ENCODE results near the gene RMDN3.

DNA sequence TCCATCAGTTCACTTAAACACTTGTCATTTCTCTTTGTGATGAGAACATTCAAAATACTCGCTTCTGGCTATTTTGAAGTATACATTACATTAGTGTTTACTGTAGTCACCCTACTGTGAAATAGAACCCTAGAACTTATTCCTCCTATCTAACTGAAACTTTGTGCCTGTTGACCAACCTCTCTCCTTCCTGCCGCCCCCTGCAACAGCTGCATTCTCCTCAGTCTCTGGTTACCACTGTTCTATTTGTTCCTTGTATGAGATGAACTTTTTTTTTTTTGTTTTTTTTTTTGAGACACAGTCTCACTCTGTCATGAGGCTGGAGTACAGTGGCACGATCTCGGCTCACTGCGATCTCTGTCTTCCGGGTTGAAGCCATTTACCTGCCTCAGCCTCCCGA, 57.1 kb downstream of the RMDN3 start:
- TF ChIP-seq, protein P1, sequence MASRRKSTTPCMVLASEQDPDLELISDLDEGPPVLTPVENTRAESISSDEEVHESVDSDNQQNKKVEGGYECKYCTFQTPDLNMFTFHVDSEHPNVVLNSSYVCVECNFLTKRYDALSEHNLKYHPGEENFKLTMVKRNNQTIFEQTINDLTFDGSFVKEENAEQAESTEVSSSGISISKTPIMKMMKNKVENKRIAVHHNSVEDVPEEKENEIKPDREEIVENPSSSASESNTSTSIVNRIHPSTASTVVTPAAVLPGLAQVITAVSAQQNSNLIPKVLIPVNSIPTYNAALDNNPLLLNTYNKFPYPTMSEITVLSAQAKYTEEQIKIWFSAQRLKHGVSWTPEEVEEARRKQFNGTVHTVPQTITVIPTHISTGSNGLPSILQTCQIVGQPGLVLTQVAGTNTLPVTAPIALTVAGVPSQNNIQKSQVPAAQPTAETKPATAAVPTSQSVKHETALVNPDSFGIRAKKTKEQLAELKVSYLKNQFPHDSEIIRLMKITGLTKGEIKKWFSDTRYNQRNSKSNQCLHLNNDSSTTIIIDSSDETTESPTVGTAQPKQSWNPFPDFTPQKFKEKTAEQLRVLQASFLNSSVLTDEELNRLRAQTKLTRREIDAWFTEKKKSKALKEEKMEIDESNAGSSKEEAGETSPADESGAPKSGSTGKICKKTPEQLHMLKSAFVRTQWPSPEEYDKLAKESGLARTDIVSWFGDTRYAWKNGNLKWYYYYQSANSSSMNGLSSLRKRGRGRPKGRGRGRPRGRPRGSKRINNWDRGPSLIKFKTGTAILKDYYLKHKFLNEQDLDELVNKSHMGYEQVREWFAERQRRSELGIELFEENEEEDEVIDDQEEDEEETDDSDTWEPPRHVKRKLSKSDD (CRISPR knock-in tag; IDR thresholded peaks at IDR 0.05; ENCODE audit: low read depth): no peak
- TF ChIP-seq POLR2A (IDR thresholded peaks at IDR 0.05; ENCODE audit: insufficient read depth in 1 of 2, low read depth in 2 of 2, low read length in 2 of 2) (no peak), ZBTB10 (CRISPR knock-in tag; IDR thresholded peaks at IDR 0.05; ENCODE audit: borderline replicate concordance) (no peak), GTF2F1 (IDR thresholded peaks at IDR 0.05; ENCODE audit: low read length) (no peak)
- TF ChIP-seq, protein P2, sequence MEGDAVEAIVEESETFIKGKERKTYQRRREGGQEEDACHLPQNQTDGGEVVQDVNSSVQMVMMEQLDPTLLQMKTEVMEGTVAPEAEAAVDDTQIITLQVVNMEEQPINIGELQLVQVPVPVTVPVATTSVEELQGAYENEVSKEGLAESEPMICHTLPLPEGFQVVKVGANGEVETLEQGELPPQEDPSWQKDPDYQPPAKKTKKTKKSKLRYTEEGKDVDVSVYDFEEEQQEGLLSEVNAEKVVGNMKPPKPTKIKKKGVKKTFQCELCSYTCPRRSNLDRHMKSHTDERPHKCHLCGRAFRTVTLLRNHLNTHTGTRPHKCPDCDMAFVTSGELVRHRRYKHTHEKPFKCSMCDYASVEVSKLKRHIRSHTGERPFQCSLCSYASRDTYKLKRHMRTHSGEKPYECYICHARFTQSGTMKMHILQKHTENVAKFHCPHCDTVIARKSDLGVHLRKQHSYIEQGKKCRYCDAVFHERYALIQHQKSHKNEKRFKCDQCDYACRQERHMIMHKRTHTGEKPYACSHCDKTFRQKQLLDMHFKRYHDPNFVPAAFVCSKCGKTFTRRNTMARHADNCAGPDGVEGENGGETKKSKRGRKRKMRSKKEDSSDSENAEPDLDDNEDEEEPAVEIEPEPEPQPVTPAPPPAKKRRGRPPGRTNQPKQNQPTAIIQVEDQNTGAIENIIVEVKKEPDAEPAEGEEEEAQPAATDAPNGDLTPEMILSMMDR (CRISPR knock-in tag; IDR thresholded peaks at IDR 0.05): no peak

Measured in HepG2 (cell line).